ENCODE data around the gene UGT3A1.
A peak's percentile ranks its signal among the peaks of the same experiment; 100 is the strongest.

The UGT3A1 gene

GRCh38 chr5:35926389-35927051 lies 64.7 kb downstream of the UGT3A1 start:
- no peak for DNase-seq (ENCODE audit: low read depth)
- peak; percentile 88 for TF ChIP-seq CTCF (IDR thresholded peaks at IDR 0.05; ENCODE audit: control insufficient read depth, extremely low read depth, insufficient read depth)
- no peak overlapping the region for H3K4me3 ChIP-seq (ENCODE audit: low read depth, low read length)

- TF ChIP-seq CTCF (IDR thresholded peaks at IDR 0.05; ENCODE audit: control insufficient read depth, extremely low read depth, insufficient read depth), result peak; percentile 96
- DNase-seq (ENCODE audit: low read depth), result peak; percentile 27
- H3K4me3 ChIP-seq (ENCODE audit: low read depth, low read length), result no peak overlapping the region
Observed at GRCh38 chr5:35924950-35925722, 66.1 kb downstream of the UGT3A1 start.

GRCh38 chr5:35924122-35924949 lies 66.9 kb downstream of the UGT3A1 start:
- H3K4me3 ChIP-seq (ENCODE audit: low read depth, low read length), result no peak overlapping the region
- no peak for DNase-seq (ENCODE audit: low read depth)
- TF ChIP-seq CTCF (IDR thresholded peaks at IDR 0.05; ENCODE audit: control insufficient read depth, extremely low read depth, insufficient read depth), result no peak

- DNase-seq (ENCODE audit: low read depth), result no peak
- H3K4me3 ChIP-seq (ENCODE audit: low read depth, low read length), result no peak overlapping the region
- peak; percentile 44; the same call in 1 of the 2 replicates for TF ChIP-seq CTCF (IDR thresholded peaks at IDR 0.05; ENCODE audit: control insufficient read depth, extremely low read depth, insufficient read depth)
Observed at GRCh38 chr5:35922468-35922867, 68.7 kb downstream of the UGT3A1 start.

- DNase-seq (ENCODE audit: low read depth), result no peak
- TF ChIP-seq CTCF (IDR thresholded peaks at IDR 0.05; ENCODE audit: control insufficient read depth, extremely low read depth, insufficient read depth), result no peak
- no peak overlapping the region for H3K4me3 ChIP-seq (ENCODE audit: low read depth, low read length)
Observed at GRCh38 chr5:35921930-35922329, 69.3 kb downstream of the UGT3A1 start.

GRCh38 chr5:35920890-35921289 lies 70.3 kb downstream of the UGT3A1 start:
- peak; percentile 53 for TF ChIP-seq CTCF (IDR thresholded peaks at IDR 0.05; ENCODE audit: control insufficient read depth, extremely low read depth, insufficient read depth)
- H3K4me3 ChIP-seq (ENCODE audit: low read depth, low read length), result no peak overlapping the region
- no peak for DNase-seq (ENCODE audit: low read depth)

All from LNCaP clone FGC (cell line).